Pons (tissue), 1 donor: ENCODE results near the gene INHBC.
A peak's percentile ranks its signal among the peaks of the same experiment; 100 is the strongest.
"Not testable (repeated sequence)": the region's sequence is repeated elsewhere in the genome, so short reads cannot be mapped to it uniquely, and the experiment has no call there.

Source experiments
- DNase-seq: peaks from one replicate; pipeline ENCODE4 v3.0.0-alpha.2; 2016; ENCODE audit warnings: low spot score

The INHBC gene

DNA sequence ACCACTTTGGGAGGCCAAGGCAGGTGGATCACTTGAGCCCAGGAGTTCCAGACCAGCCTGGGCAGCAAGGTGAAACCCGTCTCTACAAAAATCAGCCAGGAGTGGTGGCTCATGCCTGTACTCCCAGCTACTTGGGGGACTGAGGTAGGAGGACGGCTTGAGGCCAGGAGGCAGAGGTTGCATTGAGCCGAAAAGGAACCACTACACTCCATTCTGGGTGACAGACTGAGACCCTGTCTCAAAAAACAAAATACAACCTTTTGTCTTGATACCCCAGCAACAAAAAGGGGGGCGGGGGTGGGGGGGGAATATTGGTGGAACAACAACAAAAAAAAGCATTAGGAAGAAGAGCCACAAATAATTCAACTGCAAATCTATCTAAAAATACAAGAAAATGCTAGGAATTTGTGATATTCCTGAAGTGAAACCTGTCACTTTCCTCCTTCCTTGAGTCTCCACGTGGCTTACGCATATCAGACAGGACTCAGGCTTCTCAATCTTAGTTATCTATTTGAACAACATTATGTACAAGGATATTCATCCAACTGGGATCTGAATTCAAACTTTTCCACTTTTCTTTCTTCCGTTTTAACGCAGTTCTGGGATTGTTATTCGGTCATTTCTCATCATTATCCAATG, 5.0 kb upstream of the INHBC start:
- DNase-seq, result no peak

DNA sequence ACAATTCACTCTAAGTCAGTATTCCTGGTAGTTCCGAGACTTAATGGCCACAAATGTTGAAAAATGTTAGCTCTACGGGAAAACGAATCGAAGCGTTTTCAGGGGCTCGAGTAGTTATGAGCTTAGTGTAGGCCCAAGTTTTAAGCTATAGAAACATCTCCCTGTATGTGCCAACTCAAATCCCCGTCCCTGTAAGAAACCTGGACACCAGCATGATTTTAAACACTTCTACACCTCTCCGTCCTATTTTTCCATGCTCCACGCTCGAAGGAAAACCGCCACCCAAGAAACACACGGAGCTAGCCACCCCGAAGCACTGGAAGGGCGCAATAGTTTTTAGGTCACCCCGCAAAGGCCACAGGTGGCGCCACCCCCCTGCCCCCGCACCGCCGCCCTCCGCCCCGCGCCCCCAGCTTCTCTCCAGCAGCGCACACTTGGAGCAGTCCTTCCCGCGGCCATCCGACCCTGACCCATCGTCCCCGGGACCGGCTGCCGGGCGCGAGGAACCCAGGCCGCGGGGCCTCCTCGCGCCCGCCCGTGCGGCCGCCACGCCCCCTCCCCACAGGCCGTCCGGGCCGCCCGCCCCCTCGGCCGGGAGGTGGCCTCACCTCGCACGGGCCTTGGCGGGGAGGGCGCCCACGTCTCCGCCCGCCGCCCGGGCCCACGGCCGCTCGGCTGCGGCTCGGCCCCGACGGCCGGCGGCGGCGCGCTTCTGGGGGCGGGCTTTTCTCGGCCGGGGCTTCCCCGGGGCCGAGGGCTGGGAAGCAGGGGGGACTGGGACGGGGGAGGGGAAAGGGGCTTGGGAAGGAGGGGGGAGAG, 4.3 kb upstream of the INHBC start:
- peak; percentile 30 for DNase-seq

DNA sequence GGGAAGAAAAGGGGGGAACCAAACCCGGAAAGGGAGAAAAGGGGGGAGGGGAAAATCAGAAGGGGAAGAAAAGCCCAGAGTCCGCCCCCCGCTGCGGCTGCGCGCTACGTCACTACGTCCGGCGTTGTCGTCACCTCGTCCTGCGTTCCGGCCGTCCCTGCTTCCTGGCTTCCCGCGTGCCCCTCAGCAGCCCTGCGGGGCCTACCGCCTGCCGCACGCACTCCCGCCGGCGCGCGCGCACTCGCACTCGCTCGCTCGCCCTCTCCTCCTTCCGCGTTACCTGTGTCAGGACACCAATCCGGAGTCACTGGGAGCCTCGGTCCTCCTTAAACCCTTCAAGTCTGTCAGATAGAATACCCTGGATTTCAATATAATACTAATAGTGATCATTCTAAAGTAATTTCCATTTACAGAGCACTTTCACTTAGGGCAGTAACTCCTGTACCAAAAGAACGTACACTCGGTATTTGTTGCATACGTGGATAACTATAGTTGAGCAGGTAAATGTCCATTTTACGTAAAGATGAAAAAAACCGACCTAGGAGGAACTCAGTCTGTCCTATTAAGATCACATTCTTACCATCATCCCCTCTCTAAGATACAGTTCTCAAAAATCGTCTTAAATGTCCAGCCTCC, 3.5 kb upstream of the INHBC start, which contains the start of gene R3HDM2:
TSS of gene R3HDM2 (minus strand) at position 113 of the 636 bp plus-strand sequence. CDS start 120,615 bp downstream, outside the sequence.
- peak; percentile 90 for DNase-seq

DNA sequence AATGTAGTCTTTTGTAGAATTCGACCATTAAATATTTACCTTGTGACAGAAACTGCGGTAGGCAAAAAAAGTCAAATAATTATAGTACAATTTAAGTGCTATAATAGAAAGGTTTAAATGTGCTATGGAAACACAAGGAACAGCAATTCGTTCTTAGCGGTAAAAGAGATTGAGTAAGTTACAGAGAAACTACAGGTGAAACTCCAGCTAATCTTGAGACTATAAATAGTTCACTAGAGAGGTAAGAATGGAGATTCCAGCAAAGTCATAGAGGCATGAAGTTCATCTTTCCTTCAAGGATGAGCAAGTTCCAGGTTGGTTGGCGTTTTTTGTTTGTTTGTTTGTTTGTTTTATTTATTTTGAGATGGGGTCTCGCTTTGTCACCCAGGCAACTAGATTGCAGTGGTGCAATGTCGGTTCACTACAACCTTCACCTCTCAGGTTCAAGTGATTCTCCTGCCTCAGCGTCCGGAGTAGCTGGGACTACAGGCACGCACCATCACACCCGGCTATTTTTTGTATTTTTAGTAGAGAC, 2.9 kb upstream of the INHBC start:
- no peak for DNase-seq

DNA sequence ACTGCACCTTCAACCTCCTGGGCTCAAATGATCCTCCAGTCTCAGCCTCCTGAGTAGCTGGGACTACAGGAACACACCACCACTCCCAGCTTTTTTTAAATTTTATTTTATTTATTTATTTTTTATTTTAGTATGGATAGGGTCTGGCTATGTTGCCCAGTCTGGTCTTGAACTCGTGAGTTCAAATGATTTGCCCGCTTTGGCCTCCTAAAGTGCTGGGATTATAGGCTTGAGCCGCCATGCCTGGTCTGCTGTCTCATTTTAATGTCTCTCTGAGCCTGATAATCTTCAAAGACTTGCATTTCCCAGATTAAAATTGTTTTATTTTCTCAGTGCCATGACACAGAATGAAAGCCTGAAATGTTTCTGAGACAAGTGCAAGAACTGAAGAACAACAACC, 1.2 kb upstream of the INHBC start:
- no peak for DNase-seq

DNA sequence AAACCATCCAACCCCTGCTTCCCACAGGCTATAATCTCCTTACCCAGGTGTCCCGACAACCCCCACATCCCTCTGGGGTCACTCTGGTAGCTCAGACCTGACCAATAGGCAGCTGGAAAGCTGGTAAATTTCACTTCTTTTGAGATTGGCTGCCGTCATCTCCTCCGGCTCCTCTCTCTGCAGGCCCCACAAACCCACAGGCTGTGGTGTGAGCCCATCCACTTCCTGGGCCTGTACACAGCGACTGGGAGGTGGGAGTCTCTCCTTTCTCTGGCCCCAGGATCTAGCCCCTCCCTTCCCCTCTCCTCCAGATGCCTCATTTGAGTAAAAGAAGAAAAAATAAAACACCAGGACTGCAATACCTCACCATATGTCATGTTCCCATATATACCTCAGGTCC, 709 bp downstream of the INHBC start:
- no peak for DNase-seq

DNA sequence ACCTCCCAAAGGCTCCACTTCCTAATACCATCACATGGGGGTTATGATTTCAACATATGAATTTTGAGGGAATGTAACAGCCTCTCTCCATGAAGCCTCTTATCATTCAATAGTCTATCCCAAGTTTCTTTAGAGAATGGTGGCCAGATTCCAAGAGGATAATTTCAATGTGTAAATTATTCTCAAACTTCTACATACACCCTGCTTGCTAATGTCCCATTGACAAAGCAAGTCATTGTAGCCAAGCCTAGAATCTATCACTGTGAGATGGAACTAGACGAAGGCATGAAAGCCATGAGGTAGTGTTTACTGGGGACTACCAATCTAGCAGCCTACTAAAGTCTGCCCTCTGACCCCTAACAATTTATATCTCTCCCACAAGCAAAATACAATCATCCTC, 3.8 kb downstream of the INHBC start:
- no peak for DNase-seq

DNA sequence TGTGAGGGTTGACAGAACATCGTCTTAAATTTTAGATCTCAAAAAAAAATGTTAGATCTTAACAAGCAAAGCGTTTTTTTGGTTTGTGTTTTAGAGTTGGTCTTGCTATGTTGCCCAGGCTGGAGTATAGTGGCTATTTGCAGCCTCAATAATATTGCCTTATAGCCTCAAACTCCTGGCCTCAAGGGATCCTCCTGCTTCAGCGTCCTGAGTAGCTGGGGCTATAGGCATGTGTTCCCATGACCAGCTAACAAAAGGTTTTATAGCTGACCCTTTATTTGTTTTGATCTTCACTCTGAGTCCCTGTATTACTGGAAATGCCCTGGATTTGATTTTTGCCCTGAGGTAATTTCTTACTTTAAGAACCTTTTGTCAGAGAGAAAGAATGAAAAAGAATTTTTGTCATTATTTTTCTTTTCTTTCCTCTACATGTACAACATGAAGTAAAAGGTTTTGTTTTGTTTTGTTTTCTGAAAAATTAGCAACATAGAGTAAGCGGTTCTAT, 5.2 kb downstream of the INHBC start:
- DNase-seq, result no peak

DNA sequence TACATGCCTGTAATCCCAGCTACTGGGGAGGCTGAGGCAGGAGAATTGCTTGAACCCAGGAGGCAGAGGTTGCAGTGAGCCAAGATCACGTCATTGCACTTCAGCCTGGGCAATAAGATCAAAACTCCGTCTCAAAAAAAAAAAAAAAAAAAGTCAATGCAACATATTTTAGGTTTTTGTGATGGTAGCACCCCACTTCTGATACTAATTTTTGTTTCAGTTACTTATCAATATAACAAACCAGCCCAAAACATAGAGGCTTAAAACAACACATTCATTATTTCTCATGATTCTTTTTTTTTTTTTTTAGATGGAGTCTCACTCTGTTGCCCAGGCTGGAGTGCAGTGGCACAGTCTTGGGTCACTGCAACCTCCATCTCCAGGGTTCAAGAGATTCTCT, 6.8 kb downstream of the INHBC start:
- not testable (repeated sequence) for DNase-seq

DNA sequence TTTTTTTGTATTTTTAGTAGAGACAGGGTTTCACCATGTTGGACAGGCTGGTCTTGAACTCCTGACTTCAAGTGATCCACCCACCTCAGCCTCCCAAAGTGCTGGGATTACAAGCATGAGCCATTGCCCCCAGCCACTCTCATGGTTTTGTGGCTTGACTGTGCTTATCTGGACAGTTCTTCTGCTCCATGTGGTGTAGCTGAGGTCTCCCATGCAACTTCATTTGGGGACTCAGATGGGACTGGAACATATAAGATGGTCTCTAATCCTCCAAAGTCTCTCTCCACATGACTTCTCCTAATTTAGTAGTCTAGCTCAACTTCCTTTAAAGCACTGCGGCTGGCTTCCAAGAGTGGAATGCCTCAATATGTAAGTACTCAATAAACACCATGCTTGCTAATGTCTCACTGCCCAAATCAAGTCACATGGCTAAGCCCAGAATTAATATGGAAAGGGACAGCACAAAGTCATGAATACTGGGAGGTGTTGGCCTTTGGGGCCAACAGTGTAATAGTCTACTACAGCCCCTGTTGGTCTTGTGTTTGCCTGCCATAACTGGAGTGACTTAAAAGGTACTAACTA, 7.4 kb downstream of the INHBC start:
- no peak for DNase-seq

DNA sequence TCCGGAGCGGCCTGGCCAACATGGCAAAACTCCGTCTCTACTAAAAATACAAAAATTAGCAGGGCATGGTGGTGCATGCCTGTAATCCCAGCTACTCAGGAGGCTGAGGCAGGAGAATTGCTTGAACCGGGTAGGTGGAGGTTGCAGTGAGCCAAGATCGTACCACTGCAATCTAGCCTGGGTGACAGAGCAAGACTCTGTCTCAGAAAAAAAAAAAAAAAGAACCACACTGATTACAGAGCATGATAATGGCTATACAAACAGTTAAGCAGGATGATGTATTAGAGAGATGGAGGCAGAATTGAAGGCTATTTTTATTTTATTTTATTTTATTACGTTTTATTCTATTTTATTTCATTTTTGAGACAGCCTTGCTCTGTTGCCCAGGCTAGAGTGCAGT, 9.8 kb downstream of the INHBC start:
- DNase-seq, result not testable (repeated sequence)

DNA sequence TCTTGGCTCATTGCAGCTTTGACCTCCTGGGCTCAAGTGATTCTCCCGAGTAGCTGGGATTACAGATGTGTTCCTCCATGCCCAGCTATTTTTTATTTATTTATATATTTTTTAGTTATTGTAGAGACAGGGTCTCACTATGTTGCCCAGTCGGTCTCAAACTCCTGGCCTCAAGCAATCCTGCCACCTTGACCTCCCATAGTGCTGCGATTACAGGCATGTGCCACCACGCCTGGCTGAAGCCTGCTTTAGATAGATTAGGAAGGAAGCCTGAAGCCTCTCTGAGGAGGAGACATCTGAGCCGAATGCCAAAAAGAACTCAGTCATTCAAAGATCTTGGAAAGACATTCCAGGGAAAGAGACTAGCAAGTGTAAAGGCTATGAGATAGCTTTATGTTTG, 10.2 kb downstream of the INHBC start:
- DNase-seq, result no peak

DNA sequence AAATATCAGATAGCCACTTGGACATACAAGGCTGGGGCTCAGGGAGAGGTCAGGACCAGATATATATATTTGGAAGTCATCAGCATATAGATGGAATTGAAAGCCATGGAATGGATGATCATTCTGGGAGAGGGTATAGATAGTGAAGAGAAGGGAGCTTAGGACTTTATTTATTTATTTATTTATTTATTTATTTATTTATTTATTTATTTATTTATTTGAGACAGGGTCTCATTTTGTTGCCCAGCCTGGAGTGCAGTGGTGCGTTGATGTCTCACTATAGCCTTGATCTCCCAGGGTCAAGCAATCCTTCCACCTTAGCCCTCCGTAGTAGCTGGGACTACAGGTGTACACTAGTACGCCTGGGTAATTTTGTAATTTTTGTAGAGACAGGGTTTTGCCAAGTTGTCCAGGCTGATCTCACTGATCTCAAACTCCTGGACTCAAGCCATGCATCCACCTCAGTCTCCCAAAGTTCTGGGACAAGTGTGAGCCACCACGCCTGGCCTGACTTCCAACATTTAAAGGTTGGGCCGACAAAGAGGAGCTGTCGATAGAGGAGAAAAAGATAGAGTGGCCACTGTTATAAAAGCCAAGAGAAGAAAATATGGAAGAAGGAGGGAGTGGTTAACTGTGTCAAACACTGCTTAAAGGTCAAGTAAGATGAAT, 11.8 kb downstream of the INHBC start:
- no peak for DNase-seq

DNA sequence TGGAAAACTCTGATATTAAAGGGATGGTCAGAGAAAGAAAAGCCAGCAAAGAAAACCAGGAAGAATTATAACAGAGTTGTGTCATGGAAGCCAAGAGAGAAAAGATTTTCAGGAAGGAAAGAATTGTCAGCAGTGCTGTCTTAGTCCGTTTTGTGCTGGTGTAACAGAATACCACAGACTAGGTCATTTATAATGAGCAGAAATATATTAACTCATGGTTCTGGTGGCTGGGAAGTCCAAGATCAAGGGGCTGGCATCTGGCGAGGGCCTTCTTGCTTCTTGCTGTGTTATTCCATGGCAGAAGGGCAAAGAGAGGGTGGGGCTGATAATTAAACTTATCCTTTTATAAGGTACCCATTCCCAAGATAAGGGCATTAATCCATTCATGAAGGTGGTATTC, 14.1 kb downstream of the INHBC start:
- no peak for DNase-seq

DNA sequence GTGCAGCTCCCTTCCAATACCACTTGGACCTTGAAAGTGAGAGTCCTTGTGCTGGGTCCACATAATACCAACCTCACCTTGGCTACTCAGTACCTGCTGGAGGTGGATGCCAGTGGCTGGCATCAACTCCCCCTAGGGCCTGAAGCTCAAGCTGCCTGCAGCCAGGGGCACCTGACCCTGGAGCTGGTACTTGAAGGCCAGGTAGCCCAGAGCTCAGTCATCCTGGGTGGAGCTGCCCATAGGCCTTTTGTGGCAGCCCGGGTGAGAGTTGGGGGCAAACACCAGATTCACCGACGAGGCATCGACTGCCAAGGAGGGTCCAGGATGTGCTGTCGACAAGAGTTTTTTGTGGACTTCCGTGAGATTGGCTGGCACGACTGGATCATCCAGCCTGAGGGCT, 14.8 kb downstream of the INHBC start:
- DNase-seq, result no peak

DNA sequence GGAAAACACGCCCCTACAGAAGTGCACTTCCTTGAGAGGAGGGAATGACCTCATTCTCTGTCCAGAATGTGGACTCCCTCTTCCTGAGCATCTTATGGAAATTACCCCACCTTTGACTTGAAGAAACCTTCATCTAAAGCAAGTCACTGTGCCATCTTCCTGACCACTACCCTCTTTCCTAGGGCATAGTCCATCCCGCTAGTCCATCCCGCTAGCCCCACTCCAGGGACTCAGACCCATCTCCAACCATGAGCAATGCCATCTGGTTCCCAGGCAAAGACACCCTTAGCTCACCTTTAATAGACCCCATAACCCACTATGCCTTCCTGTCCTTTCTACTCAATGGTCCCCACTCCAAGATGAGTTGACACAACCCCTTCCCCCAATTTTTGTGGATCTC, 15.5 kb downstream of the INHBC start:
- DNase-seq, result no peak

DNA sequence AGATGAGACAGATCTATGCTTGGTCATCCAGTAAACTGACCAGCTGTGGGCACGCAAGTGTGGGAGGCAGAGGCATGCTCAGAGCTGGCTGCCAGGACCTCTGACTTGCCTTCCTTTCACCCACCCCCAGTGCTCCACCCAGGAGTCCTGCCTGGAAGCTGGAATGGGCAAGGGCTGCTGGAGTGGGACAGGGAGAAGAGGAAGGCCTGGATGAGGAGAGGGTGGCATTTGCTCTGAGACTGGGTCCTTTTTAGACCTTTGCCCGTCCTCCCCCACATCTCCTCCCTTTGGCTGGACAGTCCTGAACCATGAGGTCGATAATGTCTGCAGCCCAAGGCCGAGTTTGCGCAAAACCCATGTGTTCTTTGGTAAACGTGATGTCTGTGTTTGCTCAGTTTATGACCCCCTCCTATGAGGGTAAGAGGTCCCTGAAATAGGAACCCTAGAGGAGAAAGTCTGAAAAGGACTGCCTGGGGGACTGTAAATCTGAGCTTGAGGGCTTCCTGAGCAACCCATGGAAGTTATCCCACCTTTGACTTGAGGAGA, 16.7 kb downstream of the INHBC start:
- DNase-seq, result no peak

DNA sequence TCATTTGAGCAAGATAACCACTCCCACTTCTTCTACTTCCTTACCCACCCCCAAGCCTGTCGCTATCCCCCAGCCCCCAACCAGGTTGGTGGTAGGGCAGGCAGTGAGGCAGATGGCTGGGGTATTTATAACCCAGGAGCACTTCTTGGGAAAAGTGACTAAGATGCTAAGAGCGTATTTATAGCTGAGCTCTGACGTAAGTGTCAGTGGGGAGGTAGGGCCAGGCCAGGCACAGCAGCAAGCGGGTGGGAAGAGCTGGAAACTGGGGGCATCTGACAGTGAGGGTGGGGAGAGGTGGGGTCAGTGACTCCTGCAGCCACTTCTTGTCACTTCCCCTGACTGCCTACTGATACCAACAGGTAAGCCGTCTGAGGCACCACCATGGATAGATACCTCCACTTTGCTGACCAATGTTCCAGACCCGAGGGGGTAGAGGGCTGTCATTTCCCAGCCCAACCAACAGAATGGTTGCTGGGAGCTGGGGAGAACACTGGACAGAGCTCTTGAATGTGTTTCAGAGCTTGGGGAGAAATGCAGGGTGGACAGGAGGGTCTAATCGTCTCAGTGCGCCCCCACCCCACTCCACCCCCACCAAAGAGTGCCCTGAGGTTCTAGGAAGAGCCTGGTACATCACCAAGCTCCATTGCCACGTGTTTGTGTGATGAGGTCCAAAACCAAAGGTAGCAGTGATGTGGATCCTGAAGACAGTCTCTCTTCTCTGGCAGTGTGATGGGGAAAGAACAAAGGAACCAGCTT, 17.8 kb downstream of the INHBC start:
- no peak for DNase-seq

DNA sequence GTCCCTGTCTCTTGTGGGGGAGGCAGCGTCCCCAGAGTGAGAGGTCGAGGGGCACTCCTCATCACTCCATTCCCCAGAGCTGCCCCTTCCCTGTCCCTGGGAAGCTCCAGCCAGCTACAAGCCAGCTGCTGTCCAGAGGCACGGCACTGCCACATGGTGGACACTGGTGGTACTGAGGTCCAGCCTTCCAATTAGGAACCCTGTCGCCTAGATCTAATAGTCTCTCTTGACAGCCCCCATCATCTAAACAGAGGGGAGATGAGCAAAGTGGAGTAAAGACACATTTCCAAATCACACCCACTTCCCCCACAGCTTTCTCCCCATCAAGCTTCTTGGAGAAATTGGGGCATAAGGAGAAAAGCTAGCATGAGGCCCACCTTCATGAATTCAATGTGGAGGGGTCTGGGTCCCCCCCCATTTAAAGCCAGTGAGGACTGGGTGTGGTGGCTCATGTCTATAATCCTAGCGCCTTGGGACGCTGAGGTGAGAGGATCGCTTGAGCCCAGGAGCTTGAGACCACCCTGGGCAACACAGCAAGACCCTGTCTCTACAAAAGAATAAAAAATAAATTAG, 18.4 kb downstream of the INHBC start:
- DNase-seq, result peak; percentile 64

DNA sequence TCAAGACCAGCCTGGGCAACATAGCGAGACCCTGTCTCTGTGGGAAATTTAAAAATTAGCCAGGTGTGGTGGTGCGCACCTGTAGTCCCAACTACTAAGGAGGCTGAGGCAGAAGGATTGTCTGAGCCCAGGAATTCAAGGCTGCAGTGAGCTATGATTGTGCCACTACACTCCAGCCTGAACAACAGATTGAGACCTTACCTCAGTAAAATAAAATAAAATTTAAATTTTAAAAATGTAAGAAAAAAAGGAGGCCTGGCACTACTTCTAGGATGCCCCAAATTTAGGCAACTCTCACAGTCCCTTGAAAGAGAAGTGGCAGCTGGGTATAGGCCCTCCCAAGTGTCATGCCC, 19.6 kb downstream of the INHBC start:
- no peak for DNase-seq
